Measurements from ENCODE around the gene ATXN1. TPM values are rescaled to one million over a fixed set of nuclear protein-coding genes. Genes with fewer than 3 reads are reported as not detected.

Gene ATXN1
- total RNA-seq, 1 experiment from 2014 or later = 25.6 TPM

GRCh38 chr6:16285467-16286150 lies 475.7 kb downstream of the ATXN1 start:
- H3K4me1 ChIP-seq (ENCODE audit: insufficient read depth, low read length, poor library complexity, severe bottlenecking) = no peaks in the 10 kb centered on the region
- POLR2A ChIA-PET (ENCODE audit: low non-redundant PET) = no interaction called here
- no peaks in the 10 kb centered on the region for H3K36me3 ChIP-seq (ENCODE audit: insufficient read depth, low read length, poor library complexity, severe bottlenecking)
- TF ChIP-seq EZH2 (IDR thresholded peaks at IDR 0.05; ENCODE audit: borderline replicate concordance, low read depth, low read length, poor library complexity, severe bottlenecking) (no peak), CTCF (conservative IDR thresholded peaks at IDR 0.05; ENCODE audit: low read depth, low read length) (no peak)
- intact Hi-C loops (cut with micrococcal nuclease; ENCODE audit: unreplicated experiment) = loop anchor here (2.0 kb wide), 1 partner anchor 45 kb away; no protein-coding TSS in a partner anchor
- no peak overlapping the region for H3K27ac ChIP-seq (ENCODE audit: low read depth, low read length, poor library complexity, severe bottlenecking)
- no peaks in the 10 kb centered on the region for H3K9me3 ChIP-seq (ENCODE audit: low read depth, low read length, poor library complexity, severe bottlenecking)
- no peaks in the 10 kb centered on the region for H3K27me3 ChIP-seq (replicated peaks; ENCODE audit: insufficient read depth, low read depth, low read length, poor library complexity)
- no TSS peak for BruUV-seq (replicated peaks)
- H3K4me3 ChIP-seq (ENCODE audit: low read depth, low read length, poor library complexity, severe bottlenecking) = no peak overlapping the region
- CTCF ChIA-PET = interaction anchor here (0.7 to 1.6 kb wide), 5 partner anchors 28 to 801 kb away, joined by 3 to 7 read pairs (median 4); no protein-coding TSS in a partner anchor
- no peak for DNase-seq (ENCODE audit: low spot score)

- Histone ChIP-seq H3K4me3 (ENCODE audit: low read depth, low read length, poor library complexity, severe bottlenecking) (no peak overlapping the region), H3K27ac (ENCODE audit: low read depth, low read length, poor library complexity, severe bottlenecking) (no peak overlapping the region), H3K4me1 (ENCODE audit: insufficient read depth, low read length, poor library complexity, severe bottlenecking) (no peaks in the 10 kb centered on the region), H3K27me3 (replicated peaks; ENCODE audit: insufficient read depth, low read depth, low read length, poor library complexity) (no peaks in the 10 kb centered on the region), H3K36me3 (ENCODE audit: insufficient read depth, low read length, poor library complexity, severe bottlenecking) (no peaks in the 10 kb centered on the region), H3K9me3 (ENCODE audit: low read depth, low read length, poor library complexity, severe bottlenecking) (no peaks in the 10 kb centered on the region)
- intact Hi-C loops (cut with micrococcal nuclease; ENCODE audit: unreplicated experiment) = no loop called here
- no peak for DNase-seq (ENCODE audit: low spot score)
- BruUV-seq (replicated peaks) = no TSS peak
- CTCF ChIA-PET = no interaction called here
- TF ChIP-seq CTCF (conservative IDR thresholded peaks at IDR 0.05; ENCODE audit: low read depth, low read length) = no peak
- POLR2A ChIA-PET (ENCODE audit: low non-redundant PET) = interaction anchor here (0.7 kb wide), 1 partner anchor 18 kb away, joined by 3 read pairs; no protein-coding TSS in a partner anchor
These were observed 476.8 kb downstream of the ATXN1 start for GRCh38 chr6:16284472-16284871.

GRCh38 chr6:16282370-16282769 lies 478.9 kb downstream of the ATXN1 start:
- DNase-seq (ENCODE audit: low spot score) = no peak
- intact Hi-C loops (cut with micrococcal nuclease; ENCODE audit: unreplicated experiment) = no loop called here
- Histone ChIP-seq H3K4me1 (ENCODE audit: insufficient read depth, low read length, poor library complexity, severe bottlenecking) (peaks cover 5% of the 10 kb centered on the region), H3K27ac (ENCODE audit: low read depth, low read length, poor library complexity, severe bottlenecking) (no peak overlapping the region), H3K36me3 (ENCODE audit: insufficient read depth, low read length, poor library complexity, severe bottlenecking) (no peaks in the 10 kb centered on the region), H3K4me3 (ENCODE audit: low read depth, low read length, poor library complexity, severe bottlenecking) (no peak overlapping the region), H3K9me3 (ENCODE audit: low read depth, low read length, poor library complexity, severe bottlenecking) (no peaks in the 10 kb centered on the region), H3K27me3 (replicated peaks; ENCODE audit: insufficient read depth, low read depth, low read length, poor library complexity) (no peaks in the 10 kb centered on the region)
- POLR2A ChIA-PET (ENCODE audit: low non-redundant PET) = no interaction called here
- TF ChIP-seq EZH2 (IDR thresholded peaks at IDR 0.05; ENCODE audit: borderline replicate concordance, low read depth, low read length, poor library complexity, severe bottlenecking) (no peak), CTCF (conservative IDR thresholded peaks at IDR 0.05; ENCODE audit: low read depth, low read length) (no peak)
- CTCF ChIA-PET = interaction anchor here (0.6 kb wide), 1 partner anchor 42 kb away, joined by 3 read pairs; no protein-coding TSS in a partner anchor
- no TSS peak for BruUV-seq (replicated peaks)
